Ovary (tissue), 9 donors: ENCODE results near the gene GNA12. TPM values are rescaled to one million over a fixed set of nuclear protein-coding genes. Genes with fewer than 3 reads are reported as not detected.

Experiments used
- DNase-seq, 5 donors: peaks; one replicate each; pipeline ENCODE4 v3.0.0-alpha.2; 2019 to 2020
- H3K27ac ChIP-seq, 2 donors: fragments of 200-600 bp; one replicate each; pipeline versions ENCODE4 v1.5.1 to v1.8.0; 2019 to 2022
- H3K27me3 ChIP-seq: fragments of 200-600 bp; one replicate; pipeline ENCODE4 v1.8.0; 2022
- H3K36me3 ChIP-seq: fragments of 200-600 bp; sonication (generic); one replicate; pipeline ENCODE4 v1.5.1; 2019
- H3K4me1 ChIP-seq: one replicate; pipeline ENCODE4 v1.8.1; 2013; ENCODE audit warnings: mild to moderate bottlenecking, moderate library complexity; ENCODE audit not compliant: insufficient read depth
- H3K4me3 ChIP-seq: fragments of 200-600 bp; sonication (generic); one replicate; pipeline ENCODE4 v1.5.1; 2017
- H3K9me3 ChIP-seq, 2 donors: fragments of 200-600 bp in 1 of 2; sonication (generic) in 1 of 2; one replicate each; pipeline versions ENCODE4 v1.5.1 to v1.8.1; 2013 to 2019; ENCODE audit warnings: mild to moderate bottlenecking in 1 of 2, moderate library complexity in 1 of 2
- CTCF ChIP-seq, 3 donors: fragments of 450-650 bp in 2 of 3; fragments of 200-600 bp in 1 of 3; IDR thresholded peaks; one replicate each; pipeline versions ENCODE4 v1.5.1 to v1.8.0; 2016 to 2022; ENCODE audit warnings: antibody characterized with exemption in 3 of 3, mild to moderate bottlenecking in 1 of 3
- EP300 ChIP-seq: sonication (generic); formaldehyde crosslinking; IDR thresholded peaks from one replicate; pipeline ENCODE4 v1.6.1; 2017; ENCODE audit warnings: antibody characterized with exemption
- POLR2A ChIP-seq: fragments of 450-650 bp; IDR thresholded peaks from one replicate; pipeline ENCODE4 v1.6.1; 2017; ENCODE audit warnings: antibody characterized with exemption, mild to moderate bottlenecking, moderate library complexity
- WGBS, 3 donors: extraction: QIAGEN DNeasy Blood & Tissue Kit in 1 of 3; methylation state at CpG; one replicate each; pipeline versions ENCODE4 v1.1.5 to v1.1.7; 2013 to 2017; 5-methylcytosine and 5-hydroxymethylcytosine counted together
- intact Hi-C, 4 donors: fragments of 100-400 bp; cut with DNase I; formaldehyde crosslinking; loops; one replicate each; pipeline versions ENCODE4 v1.11.0 to v1.15.1; 2022 to 2023
- polyA plus RNA-seq, 2 donors: library from polyadenylated mRNA; stranded (reverse); fragments of 200-250 nt in 1 of 2; fragments of 350-450 nt in 1 of 2; fragmentation: Illumina TruSeq in 1 of 2; extraction: RNeasy Lipid Tissue Mini Kit (QIAGEN cat#74804) in 1 of 2; gene quantifications; one replicate each; pipeline ENCODE4 v1.2.3, GENCODE V29; 2013 to 2014
- total RNA-seq, 7 donors: library from RNA; depleted of rRNA in 2 of 7; stranded (reverse); fragments of >200 nt in 2 of 7; fragmentation: NEBNext Ultra II Directional in 3 of 7; extraction: Animal tissue kit (Norgen Biotek cat#: 25700) in 3 of 7; gene quantifications; one replicate each; pipeline versions ENCODE4 v1.1.0 to v1.2.4, GENCODE V29; 2016 to 2023
- donor health status: DM: no; HTN: no; CAD: no; lungs with moderate emphysema.
- donor health status: DM: no; HTN: no; CAD: no.
- donor health status: Bipolar disorder and iron deficiency.
- donor health status: DM: yes; HTN: yes; CAD: no.
- donor health status: DM: no; HTN: no; CAD: no.
- donor health status: DM: yes; HTN: yes; CAD: no.

The GNA12 gene
- total and polyA plus RNA-seq, 9 donors: 13.4 to 94.4 (median 65.5) TPM

- Histone ChIP-seq H3K9me3 (no peaks in the 10 kb centered on the region), H3K4me1 (peaks cover 27% of the 10 kb centered on the region), H3K27ac (peak overlapping the region in 1 of 2 donors; percentile 76), H3K36me3 (no peaks in the 10 kb centered on the region), H3K27me3 (no peaks in the 10 kb centered on the region), H3K4me3 (no peak overlapping the region)
- TF ChIP-seq POLR2A (no peak), CTCF (IDR thresholded peaks at IDR 0.05) (no peak), EP300 (no peak)
- WGBS, 3 donors: 90 to 93% (median 92%) methylated on average over 14 of the region's 14 CpGs
- intact Hi-C loops: no loop called here
- peak in 1 of 5 donors; percentile 13 for DNase-seq
Measured at GRCh38 chr7:2800220-2800930, 43.7 kb downstream of the GNA12 start.

GRCh38 chr7:2799253-2799652 is 44.9 kb downstream of the GNA12 start:
- Histone ChIP-seq H3K27me3 (no peaks in the 10 kb centered on the region), H3K4me3 (no peak overlapping the region), H3K36me3 (no peaks in the 10 kb centered on the region), H3K9me3 (no peaks in the 10 kb centered on the region), H3K4me1 (peaks cover 19% of the 10 kb centered on the region), H3K27ac (no peak overlapping the region)
- peak in 1 of 5 donors; percentile 9 for DNase-seq
- 89 to 94% (median 93%) methylated on average over 4 of the region's 4 CpGs for WGBS, 3 donors
- intact Hi-C loops: no loop called here
- no peak for TF ChIP-seq EP300
- TF ChIP-seq POLR2A: no peak
- TF ChIP-seq CTCF (IDR thresholded peaks at IDR 0.05): no peak

DNA sequence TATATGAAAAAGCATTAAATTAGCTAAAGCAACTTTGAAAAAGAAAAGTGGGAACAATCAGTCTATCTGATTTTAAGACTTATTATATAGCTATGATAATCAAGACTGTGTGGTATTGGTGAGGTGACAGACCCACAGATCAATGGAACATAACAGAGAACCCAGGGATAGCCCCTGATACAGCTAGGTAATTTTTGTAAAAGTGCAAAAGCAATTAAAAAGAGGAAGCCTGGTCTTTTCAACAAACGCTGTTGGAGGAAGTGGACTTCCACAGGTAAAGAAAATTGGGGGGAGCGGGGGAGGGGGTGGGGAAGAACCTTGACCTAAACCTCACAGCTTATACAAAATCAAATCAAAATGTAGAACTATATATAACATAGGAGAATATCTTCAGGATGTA is 45.4 kb downstream of the GNA12 start:
- TF ChIP-seq EP300 (no peak), CTCF (IDR thresholded peaks at IDR 0.05) (no peak), POLR2A (no peak)
- no peaks in the 10 kb centered on the region for H3K9me3 ChIP-seq
- DNase-seq: peak in 1 of 5 donors; percentile 6
- no peak overlapping the region for H3K27ac ChIP-seq
- no peaks in the 10 kb centered on the region for H3K36me3 ChIP-seq
- intact Hi-C loops: no loop called here
- no peak overlapping the region for H3K4me3 ChIP-seq
- 84 to 95% (median 88%) methylated on average over 2 of the region's 2 CpGs for WGBS, 3 donors
- H3K27me3 ChIP-seq: no peaks in the 10 kb centered on the region
- H3K4me1 ChIP-seq: peaks cover 19% of the 10 kb centered on the region

DNA sequence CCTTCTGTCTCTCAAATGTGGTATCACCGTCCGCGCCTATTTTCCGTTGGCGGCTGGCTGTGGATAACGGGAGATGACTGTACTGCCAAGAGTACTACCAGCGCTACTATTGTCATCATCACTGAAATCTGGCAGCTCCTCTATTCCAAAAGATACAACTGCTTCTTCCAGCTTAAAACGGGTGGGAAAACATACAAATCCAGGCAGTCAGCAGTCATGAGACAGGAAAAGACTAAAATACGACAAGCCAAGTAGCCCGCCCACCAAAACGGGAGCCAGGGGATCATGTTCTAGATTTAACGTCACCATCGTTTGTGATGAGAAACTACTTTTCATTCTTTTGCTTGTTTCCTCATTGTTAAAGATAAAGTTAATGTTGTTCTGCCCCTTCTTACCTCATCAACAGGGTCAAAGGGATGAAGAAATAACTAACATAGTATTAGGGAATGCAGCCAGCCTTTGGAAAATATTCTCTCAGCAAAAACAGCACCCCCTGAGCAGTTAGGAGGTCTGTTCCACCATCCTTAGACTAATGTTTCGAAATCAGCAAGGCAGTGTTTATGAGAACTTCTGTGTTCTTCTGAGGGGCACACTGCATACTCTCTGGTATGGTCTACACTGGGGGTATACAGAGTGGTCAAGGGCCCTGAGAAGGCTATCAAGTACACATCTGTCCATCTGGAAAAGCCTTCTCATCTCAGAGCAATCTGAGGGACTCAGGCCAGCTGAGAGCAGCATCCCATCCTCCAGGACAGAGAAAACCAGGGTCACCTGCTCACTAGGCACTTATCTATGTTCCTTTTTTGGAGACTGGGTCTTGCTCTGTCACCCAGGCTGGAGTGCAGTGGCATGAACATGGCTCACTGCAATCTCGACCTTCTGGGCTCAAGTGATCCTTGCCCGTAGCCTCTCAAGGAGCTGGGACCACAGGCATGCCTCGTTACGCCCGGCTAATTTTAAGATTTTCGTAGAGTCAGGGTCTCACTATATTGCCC is 47.5 kb downstream of the GNA12 start:
- 33 to 45% (median 34%) methylated on average over 20 of the region's 20 CpGs for WGBS, 3 donors
- Histone ChIP-seq H3K36me3 (no peaks in the 10 kb centered on the region), H3K4me3 (peak overlapping the region; percentile 6), H3K4me1 (peaks cover 9% of the 10 kb centered on the region), H3K27ac (peak overlapping the region; percentile 50 to 92), H3K27me3 (no peaks in the 10 kb centered on the region), H3K9me3 (no peaks in the 10 kb centered on the region)
- intact Hi-C loops: no loop called here
- peak; percentile 79 to 94 (median 85) for DNase-seq
- TF ChIP-seq EP300 (peak; percentile 82), CTCF (IDR thresholded peaks at IDR 0.05) (peak in 1 of 3 donors; percentile 4), POLR2A (no peak)
